Measurements from ENCODE around the gene ERN1. TPM values are rescaled to one million over a fixed set of nuclear protein-coding genes. Genes with fewer than 3 reads are reported as not detected.

ERN1 gene
- total and polyA plus RNA-seq, 2 of the 13 experiments (the other 11 are each of a cell fraction or from before 2014, with no cell fraction given): 6.0 to 12.7 TPM

- TF ChIP-seq ZBED4 (CRISPR knock-in tag; IDR thresholded peaks at IDR 0.05; ENCODE audit: borderline replicate concordance): peak; percentile 84; the same call in 1 of the 2 replicates
- TF ChIP-seq ZBTB43 (CRISPR knock-in tag; conservative IDR thresholded peaks at IDR 0.05): peak; percentile 94
- TF ChIP-seq GATAD2A (CRISPR knock-in tag; IDR thresholded peaks at IDR 0.05): peak; percentile 99
- TF ChIP-seq CCDC6 (CRISPR knock-in tag; IDR thresholded peaks at IDR 0.05): peak; percentile 90
- TF ChIP-seq ZNF232 (CRISPR knock-in tag; IDR thresholded peaks at IDR 0.05; ENCODE audit: borderline replicate concordance): 0 out of 2 replicates have a peak, but pooled peaks have one; percentile 72
- peak; percentile 82; the same call in 1 of the 2 replicates for TF ChIP-seq JUNB (CRISPR knock-in tag; IDR thresholded peaks at IDR 0.05; ENCODE audit: borderline replicate concordance)
- peak; percentile 93 for TF ChIP-seq HNF1B (CRISPR knock-in tag; IDR thresholded peaks at IDR 0.05)
- TF ChIP-seq PTBP1 (IDR thresholded peaks at IDR 0.05; ENCODE audit: low read depth, low read length, poor library complexity, severe bottlenecking): no peak
- peak; percentile 78; the same call in 1 of the 2 replicates for TF ChIP-seq ATF3 (CRISPR knock-in tag; IDR thresholded peaks at IDR 0.05)
- TF ChIP-seq RFX5 (IDR thresholded peaks at IDR 0.05; ENCODE audit: low read depth, low read length): no peak
- peak; percentile 43 for TF ChIP-seq CBX1 (IDR thresholded peaks at IDR 0.05; ENCODE audit: low read depth)
- no peak; the same call in 1 of the 2 replicates for TF ChIP-seq EED (CRISPR knock-in tag; IDR thresholded peaks at IDR 0.05)
- TF ChIP-seq FOXK2 (IDR thresholded peaks at IDR 0.05): peak; percentile 96
- TF ChIP-seq CREM (IDR thresholded peaks at IDR 0.05): peak; percentile 78
- TF ChIP-seq CREM (CRISPR knock-in tag; IDR thresholded peaks at IDR 0.05): no peak
- peak; percentile 94 for TF ChIP-seq PAXIP1 (CRISPR knock-in tag; conservative IDR thresholded peaks at IDR 0.05)
- TF ChIP-seq GABPB1 (CRISPR knock-in tag; IDR thresholded peaks at IDR 0.05): peak; percentile 65; the same call in 1 of the 2 replicates
- TF ChIP-seq HHEX (CRISPR knock-in tag; IDR thresholded peaks at IDR 0.05): peak; percentile 80
- TF ChIP-seq KAT8 (CRISPR knock-in tag; IDR thresholded peaks at IDR 0.05): peak; percentile 91
Observed at GRCh38 chr17:64081802-64082799, 47.8 kb downstream of the ERN1 start (continued).

Data from HepG2 (cell line).